Stimulated activated CD4-positive, alpha-beta T cell treated with anti-CD3 and anti-CD28 coated beads, Interleukin-15, amount 100 ng/mL, for 24 hours (primary cell): ENCODE measurements around the gene SH3RF2.

Source experiments
- DNase-seq: peaks from one replicate; pipeline ENCODE4 v3.0.0-alpha.2; 2020

The SH3RF2 gene

DNA sequence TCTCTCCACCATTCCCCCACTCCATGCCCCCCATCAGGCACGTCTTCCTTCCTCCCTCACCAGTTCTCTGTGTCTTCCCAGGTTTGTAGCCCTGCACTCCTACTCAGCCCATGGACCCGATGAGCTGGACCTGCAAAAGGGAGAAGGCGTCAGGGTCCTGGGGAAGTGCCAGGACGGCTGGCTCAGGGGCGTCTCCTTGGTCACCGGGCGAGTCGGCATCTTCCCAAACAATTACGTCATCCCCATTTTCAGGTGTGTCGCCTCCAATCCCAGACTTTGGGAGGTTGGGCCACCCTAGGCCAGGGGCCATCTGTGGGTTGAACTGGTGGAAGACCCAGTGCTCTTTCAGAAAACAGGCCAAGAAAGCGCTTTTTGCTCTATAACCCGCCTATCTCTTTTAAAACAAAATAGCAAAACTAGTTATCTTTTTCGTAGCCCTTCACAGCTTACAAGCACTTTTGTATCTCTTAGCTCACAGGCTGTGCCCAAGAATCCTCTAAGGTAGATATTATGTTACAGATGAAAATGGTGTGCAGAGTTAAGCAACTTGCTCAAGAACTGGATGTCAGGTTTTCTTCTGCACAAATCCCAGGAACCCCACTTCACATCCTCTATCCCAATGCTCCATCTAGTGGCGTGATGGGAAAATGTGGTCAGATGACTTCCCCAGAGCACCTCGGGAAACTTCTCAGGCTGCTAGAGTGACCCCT, 112.8 kb downstream of the SH3RF2 start:
- DNase-seq: peak; percentile 37

DNA sequence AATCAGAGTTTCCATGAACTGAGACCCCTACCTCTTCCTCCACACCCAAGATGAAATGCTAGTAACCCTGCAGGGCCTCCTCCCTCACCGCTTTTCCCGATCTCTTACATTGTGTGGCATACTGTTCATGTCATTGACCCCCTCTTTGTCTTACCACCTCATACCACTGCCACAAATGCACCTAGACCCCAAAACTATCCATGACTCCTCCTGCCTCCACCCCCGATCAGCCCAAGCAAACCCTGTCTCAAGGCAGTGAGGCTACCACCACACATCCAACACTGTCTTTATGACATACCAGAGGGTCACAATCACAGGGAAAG, 113.3 kb downstream of the SH3RF2 start:
- DNase-seq: no peak

DNA sequence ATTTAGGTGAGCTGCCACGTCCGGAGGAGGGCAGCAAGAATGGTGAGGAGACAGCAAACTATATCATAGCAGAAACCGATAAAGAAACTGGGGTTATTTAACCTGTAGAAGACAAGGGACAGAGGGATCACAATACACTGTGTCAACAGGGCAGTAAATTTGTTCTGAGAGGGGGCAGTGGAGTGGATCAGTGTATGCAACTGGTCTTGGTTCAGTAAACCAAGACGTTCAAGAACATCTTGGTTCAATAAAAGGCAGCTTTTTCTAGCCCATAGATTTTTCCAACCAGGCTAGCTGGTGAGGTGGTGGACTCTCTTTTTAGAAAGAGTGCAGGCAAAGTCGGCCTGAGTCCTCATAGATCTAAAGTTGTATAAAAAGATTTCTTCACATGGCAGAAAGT, 113.7 kb downstream of the SH3RF2 start:
- no peak for DNase-seq

DNA sequence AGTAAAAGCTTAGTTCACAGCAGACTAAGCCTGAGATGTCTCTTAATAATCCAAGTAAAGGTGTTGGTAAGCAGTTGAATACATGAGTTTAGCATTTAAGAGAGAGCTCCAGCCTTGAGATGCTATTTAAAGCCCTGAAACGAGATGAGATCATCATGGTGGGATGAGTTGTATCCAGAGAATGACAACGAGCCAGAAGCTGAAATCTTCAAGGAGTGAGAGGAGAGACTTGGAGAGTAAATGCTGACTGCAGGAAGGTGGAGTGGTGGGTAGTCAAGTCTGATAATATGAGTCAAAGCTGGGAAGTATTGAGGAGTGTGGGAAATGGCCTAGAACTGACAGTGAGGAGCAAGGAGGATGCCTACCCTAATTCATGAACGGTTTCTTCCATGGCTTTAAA, 115.3 kb downstream of the SH3RF2 start:
- DNase-seq: no peak

DNA sequence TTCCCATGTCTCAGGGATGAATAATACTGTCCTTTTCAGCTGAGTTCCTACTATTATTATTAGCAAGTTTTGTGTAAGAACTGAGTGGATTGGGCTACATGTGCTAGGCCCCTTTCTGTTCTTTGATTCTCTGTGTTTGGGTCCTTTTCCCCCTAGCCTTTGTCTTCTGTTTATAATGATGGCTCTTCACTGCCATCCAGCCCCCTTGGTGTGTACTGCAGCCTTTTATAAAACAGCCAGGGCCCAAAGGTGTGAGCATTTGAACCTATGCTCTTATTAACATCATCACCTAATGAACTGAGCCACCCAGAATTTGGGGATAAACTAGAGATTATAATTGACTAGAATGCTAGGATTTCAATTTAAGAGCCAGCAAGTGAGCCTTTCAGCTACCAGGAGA, 116.4 kb downstream of the SH3RF2 start:
- DNase-seq: no peak

DNA sequence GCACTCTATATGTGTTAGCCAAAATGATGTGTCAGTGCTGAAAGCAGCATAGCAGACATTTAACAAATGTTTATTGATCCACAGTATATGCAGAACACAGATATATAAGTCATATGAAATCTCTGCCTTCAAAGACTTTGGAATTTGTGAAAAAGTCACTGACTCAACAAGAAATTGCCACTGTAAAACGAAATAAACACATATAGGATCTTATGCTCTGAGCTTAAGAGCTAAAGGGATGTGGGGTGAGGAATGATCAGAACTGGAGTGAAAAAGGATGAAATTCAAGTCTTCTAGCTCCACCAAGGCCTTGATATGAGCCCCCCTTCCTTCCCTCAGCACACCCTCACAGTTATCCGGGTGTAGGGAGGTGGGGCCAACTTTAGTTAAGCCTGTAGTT, 119.1 kb downstream of the SH3RF2 start:
- DNase-seq: no peak

DNA sequence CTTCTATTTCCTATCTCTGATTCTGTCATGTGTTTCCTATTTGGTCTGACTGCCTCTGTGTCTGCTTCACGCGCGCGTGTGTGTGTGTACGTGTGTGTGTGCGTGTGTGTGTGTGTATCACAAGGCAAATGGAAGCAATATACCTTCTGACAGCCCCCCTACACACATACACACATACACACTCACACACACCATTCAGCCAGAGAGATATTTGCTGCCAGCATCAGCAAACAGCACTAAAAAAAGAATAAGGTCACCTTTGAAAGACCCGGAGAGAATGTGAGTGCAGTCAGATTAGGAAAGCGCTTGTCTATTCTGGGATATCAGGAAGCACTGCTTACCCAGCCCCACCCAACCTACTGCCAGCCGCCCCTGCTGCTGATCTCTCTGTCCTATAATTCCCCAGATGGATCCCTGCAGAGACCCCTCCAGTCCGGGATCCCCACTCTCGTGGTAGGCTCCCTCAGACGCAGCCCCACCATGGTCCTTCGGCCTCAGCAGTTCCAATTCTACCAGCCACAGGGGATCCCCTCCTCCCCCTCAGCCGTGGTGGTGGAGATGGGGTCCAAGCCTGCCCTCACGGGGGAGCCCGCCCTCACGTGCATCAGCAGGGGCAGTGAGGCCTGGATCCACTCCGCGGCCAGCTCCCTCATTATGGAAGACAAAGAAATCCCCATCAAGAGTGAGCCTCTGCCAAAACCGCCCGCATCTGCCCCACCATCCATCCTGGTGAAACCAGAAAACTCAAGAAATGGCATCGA, 123.3 kb downstream of the SH3RF2 start:
- DNase-seq: no peak

DNA sequence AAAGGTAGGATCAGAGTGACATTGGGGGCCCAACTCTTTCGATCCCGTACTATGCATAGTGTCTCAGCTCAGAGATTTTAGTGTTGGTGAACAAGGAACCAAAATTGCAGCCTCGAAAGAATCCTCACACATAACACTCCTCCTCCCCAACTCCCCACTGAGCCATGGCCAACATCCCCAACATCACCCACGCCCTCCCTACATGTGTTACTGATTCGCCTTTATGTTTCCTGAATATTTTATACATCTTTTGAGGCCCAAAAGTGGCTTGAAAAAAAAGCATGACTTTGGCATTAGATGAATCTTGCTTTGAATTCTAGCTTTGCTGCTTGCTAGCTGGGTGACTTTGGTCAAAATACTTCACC, 123.8 kb downstream of the SH3RF2 start:
- DNase-seq: no peak

DNA sequence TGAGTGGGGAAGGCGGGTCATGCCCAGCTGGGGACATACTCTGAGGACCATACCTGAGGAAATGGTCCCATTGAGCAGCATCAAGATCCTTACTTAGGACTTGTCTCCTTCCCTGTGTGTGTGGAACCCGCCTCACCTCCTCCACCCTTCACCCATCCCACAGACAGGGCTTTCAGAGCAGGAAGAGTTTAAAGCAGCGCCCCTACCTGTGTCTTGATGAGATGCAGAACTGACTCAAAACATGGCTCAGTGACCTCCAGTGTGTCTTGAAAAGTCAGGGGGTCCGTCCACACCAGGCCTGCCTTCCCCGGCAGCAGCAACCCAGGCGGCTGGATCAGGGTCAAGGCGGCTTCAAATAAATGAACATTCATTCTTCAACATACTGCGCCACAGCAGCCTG, 130.6 kb downstream of the SH3RF2 start:
- DNase-seq: no peak

DNA sequence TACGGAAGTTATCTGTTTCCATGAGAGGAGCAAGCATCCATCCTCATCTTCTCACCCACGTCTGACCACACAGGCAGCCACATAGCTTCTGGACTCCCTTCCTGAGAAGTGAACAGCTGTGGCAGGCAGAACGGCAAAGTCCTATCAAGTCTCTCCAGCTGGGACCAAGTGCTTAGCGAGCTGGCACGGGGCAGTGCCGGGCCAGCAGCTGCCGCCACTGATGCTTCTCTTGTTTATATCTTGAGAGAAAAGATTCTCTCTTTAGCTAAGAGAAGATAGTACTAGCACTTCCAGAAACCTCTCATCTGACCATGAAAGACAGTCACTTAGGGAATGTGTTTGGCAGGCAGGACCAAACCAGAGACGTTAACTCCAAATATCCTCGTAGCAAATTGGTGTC, 131.8 kb downstream of the SH3RF2 start:
- no peak for DNase-seq

DNA sequence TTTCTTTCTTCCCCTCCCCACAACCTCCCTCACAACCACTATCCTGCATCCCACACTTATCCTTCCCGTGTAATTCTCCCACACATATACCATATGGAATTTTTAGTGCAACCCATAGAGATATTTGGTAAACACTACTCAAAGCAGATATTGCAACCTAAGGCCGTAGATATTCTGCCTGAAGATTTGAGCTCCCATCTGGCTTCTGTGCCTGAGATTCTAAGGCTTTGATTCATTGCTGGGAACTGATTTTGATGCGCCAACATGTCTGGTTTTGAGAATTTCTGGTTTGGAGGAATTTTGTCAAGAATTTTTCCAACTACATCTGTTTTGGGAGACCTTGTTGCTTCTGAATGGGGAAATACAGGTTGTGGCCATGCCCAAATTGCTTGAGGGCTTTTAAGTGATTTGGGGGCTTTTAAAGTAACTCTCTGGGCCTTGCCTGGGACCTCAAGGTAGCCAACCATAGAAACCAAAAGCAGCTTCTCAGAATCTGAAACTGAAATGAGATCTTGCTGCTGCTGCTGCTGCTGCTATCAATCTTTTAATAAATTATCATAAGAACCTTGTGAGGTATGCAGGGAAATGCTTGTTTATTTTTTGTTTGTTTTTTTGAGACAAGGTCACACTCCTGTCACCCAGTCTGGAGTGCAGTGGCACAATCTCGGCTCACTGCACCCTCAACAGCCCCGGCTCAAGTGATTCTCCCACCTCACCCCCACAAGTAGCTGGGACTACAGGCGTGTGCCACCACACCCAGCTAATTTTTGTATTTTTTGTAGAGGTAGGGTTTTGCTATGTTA, 132.8 kb downstream of the SH3RF2 start:
- no peak for DNase-seq

DNA sequence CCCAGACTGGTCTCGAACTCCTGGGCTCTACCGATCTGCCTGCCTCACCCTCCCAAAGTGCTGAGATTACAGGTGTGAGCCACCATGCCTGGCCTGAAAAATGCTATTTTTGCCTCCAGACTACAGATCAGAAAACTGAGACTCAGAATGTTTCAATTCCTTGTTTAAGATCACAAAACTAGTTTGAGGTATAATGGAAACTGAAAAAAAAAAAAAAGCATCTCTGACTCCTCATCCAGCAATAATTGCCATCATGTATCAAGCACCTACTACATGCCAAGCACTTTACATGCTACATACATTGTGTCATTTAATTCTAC, 133.4 kb downstream of the SH3RF2 start:
- no peak for DNase-seq

DNA sequence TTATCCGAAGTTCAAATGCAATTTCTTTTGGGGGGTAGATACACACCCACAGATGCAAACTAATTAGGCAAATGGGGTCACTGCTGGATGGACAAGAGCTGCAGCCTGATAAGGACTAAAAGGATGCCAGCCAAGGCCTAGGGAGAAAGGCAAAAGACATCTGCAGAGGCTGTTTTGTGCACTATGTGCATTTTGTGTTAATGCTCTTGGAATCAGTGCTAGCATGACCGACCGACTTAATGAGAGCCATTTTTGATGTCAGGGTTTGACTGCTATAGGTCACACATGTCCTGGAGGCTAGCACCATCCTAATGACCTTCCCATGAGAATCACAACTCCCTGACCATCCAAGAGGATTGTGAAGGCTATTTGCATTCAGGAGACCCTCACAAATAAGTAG, 134.4 kb downstream of the SH3RF2 start:
- DNase-seq: no peak

DNA sequence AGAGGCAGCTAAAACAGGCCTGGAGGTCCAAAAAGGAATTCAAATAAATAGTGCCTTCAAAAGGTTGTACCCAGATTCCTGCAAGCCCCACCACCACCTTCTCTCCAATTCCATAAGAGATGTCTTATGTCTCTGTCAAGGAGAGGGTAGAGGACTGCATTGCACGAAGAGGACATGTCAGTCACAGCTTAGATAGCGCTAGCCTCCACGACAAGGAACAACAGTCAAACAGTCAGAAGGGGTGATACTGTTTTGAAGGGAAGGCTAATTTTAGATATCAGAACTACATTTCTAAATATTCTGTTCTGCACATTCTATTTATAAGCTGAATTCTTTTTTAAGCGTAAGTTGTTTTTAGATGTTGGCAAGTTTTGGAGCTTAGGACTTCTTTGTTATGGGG, 134.8 kb downstream of the SH3RF2 start:
- no peak for DNase-seq

DNA sequence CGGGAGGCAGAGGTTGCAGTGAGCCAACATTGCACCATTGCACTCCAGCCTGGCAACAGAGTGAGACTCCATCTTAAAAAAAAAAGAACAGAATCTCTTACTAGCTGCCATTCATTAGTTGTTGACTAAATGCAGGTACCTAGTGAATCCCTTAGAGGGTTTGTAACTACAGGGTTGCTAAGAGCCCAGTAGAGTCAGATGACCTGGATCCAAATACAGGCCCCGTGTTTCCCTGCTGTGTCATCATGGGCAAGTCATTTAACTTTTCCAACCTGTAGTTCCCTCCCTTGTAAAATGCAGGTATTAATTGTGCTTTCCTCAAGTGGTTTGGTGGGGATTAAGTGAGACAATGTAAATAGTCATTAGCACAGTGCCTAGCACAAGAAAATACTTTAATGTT, 136.2 kb downstream of the SH3RF2 start:
- DNase-seq: no peak

DNA sequence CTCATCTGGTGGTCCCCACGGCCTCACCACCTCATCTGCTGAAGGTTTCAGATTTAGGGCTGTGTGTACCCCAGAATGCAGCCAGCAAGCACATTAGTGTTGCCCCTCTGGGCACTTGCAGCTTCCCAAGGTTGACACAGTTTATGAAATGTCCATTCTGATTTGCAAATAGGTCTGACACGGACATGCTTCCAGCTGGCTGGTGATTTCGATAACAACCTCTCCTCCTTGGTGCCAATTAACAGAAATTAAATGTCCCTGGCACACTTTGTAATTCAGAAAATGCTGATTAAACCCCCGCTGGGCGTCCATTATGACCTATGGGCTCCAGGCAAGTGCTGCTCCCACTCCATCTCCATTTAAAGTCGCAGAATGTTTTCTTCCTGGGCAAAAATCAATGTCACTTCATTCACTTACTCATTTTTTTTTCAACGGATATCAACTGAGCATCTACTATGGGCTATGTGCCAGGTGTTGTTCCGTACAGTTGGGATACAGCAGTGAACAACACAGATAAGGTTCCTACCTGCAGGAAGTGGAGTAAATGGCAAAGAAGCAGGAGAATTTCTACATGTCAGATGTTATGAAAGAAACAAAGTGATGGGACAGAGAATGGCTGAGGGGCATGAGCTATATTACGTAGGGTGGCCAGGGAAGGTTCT, 137.0 kb downstream of the SH3RF2 start:
- no peak for DNase-seq

DNA sequence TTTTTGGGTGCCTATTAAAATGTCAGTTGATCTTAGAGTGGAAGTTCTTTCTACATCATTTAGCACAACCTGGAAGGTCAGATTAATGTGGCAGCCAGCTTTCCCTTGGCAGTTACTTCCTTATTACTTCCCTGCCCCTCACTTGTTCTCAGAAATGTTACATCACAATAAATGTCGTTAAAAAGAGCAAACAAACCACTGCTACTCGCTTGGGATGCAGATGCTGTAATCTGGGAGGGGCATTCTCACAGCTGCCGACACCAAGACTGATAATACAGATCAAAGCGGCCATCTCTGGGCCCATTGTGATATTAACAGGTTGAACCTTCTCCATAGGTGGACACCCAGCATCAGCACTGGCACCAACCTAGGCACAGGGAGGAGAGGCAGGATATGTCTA, 139.7 kb downstream of the SH3RF2 start:
- DNase-seq: no peak

DNA sequence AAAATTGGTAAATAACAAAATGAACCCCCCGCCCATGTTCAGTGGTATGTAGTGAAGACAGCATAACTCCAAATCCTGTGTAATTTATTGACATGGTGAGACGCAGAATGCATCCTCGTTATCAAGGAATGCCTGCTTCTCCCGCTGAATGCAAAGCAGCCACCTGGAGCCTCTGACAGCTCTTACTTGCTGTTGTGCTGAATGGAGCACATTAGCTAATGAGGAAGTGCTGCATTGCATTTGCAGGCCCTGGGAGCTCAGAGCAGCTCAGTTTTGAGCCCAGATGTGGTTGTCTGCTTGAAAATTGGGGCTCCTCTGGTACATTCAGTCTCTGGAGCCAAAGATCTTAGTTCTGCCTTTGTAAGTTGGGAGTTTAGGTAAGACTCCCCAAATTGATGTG, 140.1 kb downstream of the SH3RF2 start:
- DNase-seq: no peak

DNA sequence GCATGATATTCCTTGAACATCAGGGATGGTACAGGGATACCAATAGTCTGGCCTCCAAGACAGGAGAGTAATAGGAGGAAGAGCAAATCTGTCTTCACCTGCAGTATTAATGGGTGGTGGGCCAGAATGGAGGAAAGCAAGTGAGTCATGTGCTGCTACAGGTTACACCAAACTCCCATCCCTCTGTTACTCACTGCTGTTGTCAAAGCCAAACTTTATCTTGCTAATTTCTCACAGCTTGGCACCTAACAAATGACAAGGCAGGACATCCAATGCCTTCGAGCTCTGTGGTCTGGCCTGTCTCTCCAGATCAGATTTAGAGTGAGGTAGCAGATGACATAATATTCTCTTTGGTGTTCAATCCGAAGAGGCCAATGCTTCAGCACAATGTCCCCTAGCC, 142.2 kb downstream of the SH3RF2 start:
- DNase-seq: no peak

DNA sequence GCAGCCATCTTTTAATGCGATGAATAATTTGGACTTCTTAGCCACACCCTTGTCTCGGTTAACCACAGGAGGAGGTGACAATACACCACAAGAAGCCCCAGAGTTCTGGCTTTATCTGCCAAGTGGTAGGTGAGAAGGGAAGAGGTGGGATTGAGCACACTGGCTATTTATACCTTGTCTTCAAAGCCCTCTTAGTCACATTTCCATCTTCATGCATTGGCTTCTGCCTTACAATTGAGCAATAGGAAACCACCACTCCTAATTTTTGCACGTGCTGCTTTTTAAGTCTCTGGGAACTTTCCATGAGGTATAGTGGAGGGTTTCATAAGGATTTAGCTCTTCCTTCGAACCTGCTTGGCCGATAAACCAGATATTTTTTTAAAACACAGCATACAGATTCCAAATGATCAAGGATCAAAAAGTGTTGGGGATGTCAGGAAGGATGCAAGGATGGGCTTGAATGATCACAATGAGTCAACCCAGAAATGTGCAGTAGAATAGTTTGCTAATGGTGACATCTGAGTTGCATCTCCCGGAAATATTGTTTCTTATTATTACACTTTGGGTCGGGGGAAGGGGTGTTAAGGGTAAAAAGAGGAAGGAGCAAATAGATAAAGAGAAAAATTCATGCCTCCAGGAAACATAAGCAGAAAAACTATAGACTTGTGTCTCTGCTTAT, 143.5 kb downstream of the SH3RF2 start:
- peak; percentile 18 for DNase-seq

DNA sequence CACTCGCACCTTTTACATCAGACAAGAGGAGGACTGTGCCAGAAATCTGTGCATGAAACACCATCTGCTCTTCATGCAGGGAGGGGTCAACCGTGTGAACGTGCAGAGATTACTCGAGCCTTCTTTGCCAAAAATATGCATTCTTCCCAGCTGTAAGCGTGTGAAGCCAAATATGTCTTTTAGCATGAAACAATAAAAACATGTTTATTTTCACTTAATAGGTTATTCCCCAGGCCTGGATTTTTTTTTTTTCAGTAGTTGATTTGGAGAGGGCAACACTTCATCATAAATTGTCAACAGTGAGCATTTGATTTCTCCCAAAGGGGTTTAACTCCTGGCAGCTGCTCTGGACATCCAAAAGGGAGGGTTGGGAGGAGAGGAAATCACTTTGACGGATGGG, 145.2 kb downstream of the SH3RF2 start:
- no peak for DNase-seq

DNA sequence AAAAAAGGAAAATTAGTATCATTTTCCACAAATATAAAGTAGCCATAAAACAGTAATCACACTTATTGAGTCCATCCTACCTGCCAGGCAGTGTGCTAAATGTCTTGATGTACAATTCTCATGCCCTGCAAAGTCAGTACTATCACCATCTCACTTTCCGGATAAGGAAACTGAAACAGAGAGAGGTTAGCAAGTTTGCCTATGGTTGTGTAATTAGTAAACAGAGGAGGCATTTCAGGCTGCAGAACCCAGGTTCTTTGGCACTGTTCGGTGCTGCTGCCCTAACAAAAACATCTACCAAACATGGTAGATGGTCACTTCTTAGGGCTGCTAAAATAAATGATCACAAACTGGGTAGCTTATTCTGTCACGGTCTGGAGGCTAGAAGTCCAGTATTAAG, 146.4 kb downstream of the SH3RF2 start:
- DNase-seq: no peak

DNA sequence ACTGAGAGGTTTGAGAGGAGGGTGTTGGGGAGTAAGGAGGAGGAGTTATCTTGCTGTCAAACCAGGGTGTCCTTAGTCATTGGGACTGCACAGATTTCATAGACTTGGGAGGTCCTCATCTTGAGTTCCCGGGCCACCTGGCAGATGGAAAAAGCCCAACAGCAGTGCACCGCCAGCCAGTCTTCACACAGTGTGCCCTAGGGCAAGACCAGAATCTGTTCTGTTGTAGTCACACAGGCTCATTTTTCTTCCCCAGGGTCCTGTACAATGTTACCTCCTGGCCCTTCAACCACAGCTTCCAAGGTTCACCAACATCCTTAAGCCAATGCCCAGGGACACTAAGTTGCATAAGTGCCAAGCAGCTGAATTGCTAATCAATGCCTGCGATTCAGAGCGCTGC, 148.0 kb downstream of the SH3RF2 start:
- no peak for DNase-seq
